Karpas-422 (cell line): ENCODE data around the gene FRRS1. TPM values are rescaled to one million over a fixed set of nuclear protein-coding genes. Genes with fewer than 3 reads are reported as not detected.
A peak's percentile ranks its signal among the peaks of the same experiment; 100 is the strongest.

Source experiments
- DNase-seq: peaks from one replicate; pipeline ENCODE4 v3.0.0-alpha.2; 2015
- H2AFZ ChIP-seq: fragments of 200-600 bp; sonication (generic); 2 replicates; pipeline ENCODE4 v1.6.1; 2014; ENCODE audit warnings: antibody characterized with exemption, low read length, mixed read lengths
- H3K27ac ChIP-seq: fragments of 200-600 bp; sonication (generic); 2 replicates; pipeline ENCODE4 v1.5.1; 2014; ENCODE audit warnings: mild to moderate bottlenecking, low read length, moderate library complexity
- H3K27me3 ChIP-seq: fragments of 200-600 bp; sonication (generic); 2 replicates; pipeline ENCODE4 v1.6.1; 2014; ENCODE audit warnings: low read length, mixed read lengths
- H3K36me3 ChIP-seq: fragments of 200-600 bp; sonication (generic); 2 replicates; pipeline ENCODE4 v1.6.1; 2014; ENCODE audit warnings: low read length, mixed read lengths; ENCODE audit not compliant: insufficient read depth
- H3K4me1 ChIP-seq: fragments of 200-600 bp; sonication (generic); 2 replicates; pipeline ENCODE4 v1.6.1; 2014; ENCODE audit warnings: mild to moderate bottlenecking, low read length, mixed read lengths
- H3K4me2 ChIP-seq: fragments of 200-600 bp; sonication (generic); 2 replicates; pipeline ENCODE4 v1.6.1; 2014; ENCODE audit warnings: low read length, low read depth, mild to moderate bottlenecking; ENCODE audit not compliant: poor library complexity, severe bottlenecking
- H3K4me3 ChIP-seq: fragments of 200-600 bp; sonication (generic); 2 replicates; pipeline ENCODE4 v1.5.1; 2014; ENCODE audit warnings: mild to moderate bottlenecking, antibody characterized with exemption, low read length, mixed read lengths
- H3K79me2 ChIP-seq: fragments of 200-600 bp; sonication (generic); 2 replicates; pipeline ENCODE4 v1.6.1; 2014; ENCODE audit warnings: mild to moderate bottlenecking, low read length, mixed read lengths
- H3K9ac ChIP-seq: fragments of 200-600 bp; sonication (generic); 2 replicates; pipeline ENCODE4 v1.6.0; 2014; ENCODE audit warnings: low read length
- H3K9me2 ChIP-seq: fragments of 200-600 bp; sonication (generic), shearing (Covaris generic); replicated peaks from 2 replicates; pipeline ENCODE4 v1.6.0; 2014; ENCODE audit warnings: mild to moderate bottlenecking, low read length, moderate library complexity; ENCODE audit not compliant: insufficient read depth
- H3K9me3 ChIP-seq: fragments of 300-700, 200-600 bp; sonication (generic); 2 replicates; pipeline ENCODE4 v1.6.1; 2014; ENCODE audit warnings: low read length, mixed read lengths
- H4K20me1 ChIP-seq: fragments of 200-600 bp; sonication (generic); 2 replicates; pipeline ENCODE4 v1.6.1; 2014; ENCODE audit warnings: mild to moderate bottlenecking, antibody characterized with exemption, low read length, low read depth; ENCODE audit not compliant: insufficient read depth
- total RNA-seq: library from RNA; depleted of rRNA; stranded (reverse); fragments of >200 nt; shearing (Covaris generic); gene quantifications from 2 replicates; pipeline ENCODE4 v1.2.3, GENCODE V29; 2014; ENCODE audit warnings: low replicate concordance

Gene FRRS1
- total RNA-seq, 1 experiment from 2014 or later = 47.1 TPM

DNA sequence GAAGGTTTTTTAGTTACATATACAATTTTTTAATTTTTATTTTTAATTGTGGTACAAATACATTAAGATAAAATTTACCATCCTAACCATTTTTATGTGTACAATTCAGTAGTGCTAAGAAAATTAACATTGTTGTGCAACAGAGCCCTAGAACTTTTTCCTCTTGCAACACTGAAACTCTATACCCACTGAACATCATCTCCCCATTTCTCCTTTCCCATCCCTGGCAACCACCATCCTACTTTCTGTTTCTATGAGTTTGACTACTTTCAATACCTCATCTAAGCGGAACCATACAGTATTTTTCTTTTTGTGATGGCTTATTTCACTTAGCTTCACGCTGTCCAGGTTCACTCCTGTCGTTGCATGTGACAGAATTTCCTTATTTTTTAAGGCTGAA is 66.4 kb downstream of the FRRS1 start:
- Histone ChIP-seq H3K27ac (no peak overlapping the region), H3K27me3 (no peaks in the 10 kb centered on the region), H3K36me3 (peaks cover 7% of the 10 kb centered on the region; the same call in 1 of the 2 replicates), H3K9ac (no peak overlapping the region), H4K20me1 (no peaks in the 10 kb centered on the region), H3K4me1 (no peaks in the 10 kb centered on the region), H3K79me2 (no peaks in the 10 kb centered on the region), H2AFZ (no peak overlapping the region), H3K4me2 (no peak overlapping the region), H3K4me3 (no peak overlapping the region), H3K9me2 (no peaks in the 10 kb centered on the region), H3K9me3 (no peaks in the 10 kb centered on the region)
- DNase-seq = no peak

- Histone ChIP-seq H2AFZ (no peak overlapping the region), H3K4me3 (no peak overlapping the region), H3K27ac (no peak overlapping the region), H3K4me1 (no peaks in the 10 kb centered on the region), H3K36me3 (no peaks in the 10 kb centered on the region), H3K9me3 (no peaks in the 10 kb centered on the region), H3K27me3 (no peaks in the 10 kb centered on the region), H3K79me2 (no peaks in the 10 kb centered on the region), H3K4me2 (no peak overlapping the region), H3K9me2 (no peaks in the 10 kb centered on the region), H4K20me1 (no peaks in the 10 kb centered on the region), H3K9ac (no peak overlapping the region)
- DNase-seq = no peak
These were observed 68.9 kb downstream of the FRRS1 start for GRCh38 chr1:99697580-99697979.

DNA sequence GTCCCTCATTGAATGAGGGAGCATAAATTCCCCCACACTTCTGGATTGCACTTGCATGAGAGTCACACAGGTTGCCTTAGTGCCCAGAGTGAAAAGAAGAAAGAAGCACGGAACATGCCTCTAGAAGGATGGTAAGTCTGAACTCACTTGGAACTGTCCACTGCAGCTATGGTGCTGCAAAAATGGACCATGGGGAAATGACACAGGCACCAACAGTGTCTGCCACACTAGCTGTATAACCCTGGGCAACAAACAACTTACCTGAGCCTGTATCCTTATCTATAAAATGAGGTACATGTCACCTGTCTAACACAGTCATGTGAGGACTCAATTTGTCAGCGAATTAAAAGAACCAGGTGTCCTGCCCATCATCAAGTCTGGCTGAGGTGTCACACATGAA is 69.8 kb downstream of the FRRS1 start:
- H3K4me1 ChIP-seq = no peaks in the 10 kb centered on the region
- H3K4me3 ChIP-seq = no peak overlapping the region
- H3K27me3 ChIP-seq = no peaks in the 10 kb centered on the region
- H4K20me1 ChIP-seq = no peaks in the 10 kb centered on the region
- no peak overlapping the region for H2AFZ ChIP-seq
- no peak overlapping the region for H3K9ac ChIP-seq
- H3K36me3 ChIP-seq = no peaks in the 10 kb centered on the region
- DNase-seq = no peak
- no peak overlapping the region for H3K27ac ChIP-seq
- H3K79me2 ChIP-seq = no peaks in the 10 kb centered on the region
- no peak overlapping the region for H3K4me2 ChIP-seq
- no peaks in the 10 kb centered on the region for H3K9me3 ChIP-seq
- no peaks in the 10 kb centered on the region for H3K9me2 ChIP-seq

GRCh38 chr1:99691175-99691574 is 75.3 kb downstream of the FRRS1 start:
- Histone ChIP-seq H3K4me3 (no peak overlapping the region), H4K20me1 (no peaks in the 10 kb centered on the region), H2AFZ (no peak overlapping the region), H3K9ac (no peak overlapping the region), H3K27ac (no peak overlapping the region), H3K9me2 (no peaks in the 10 kb centered on the region), H3K36me3 (no peaks in the 10 kb centered on the region), H3K79me2 (no peaks in the 10 kb centered on the region), H3K27me3 (no peaks in the 10 kb centered on the region), H3K4me2 (no peak overlapping the region), H3K4me1 (no peaks in the 10 kb centered on the region), H3K9me3 (no peaks in the 10 kb centered on the region)
- DNase-seq = no peak

DNA sequence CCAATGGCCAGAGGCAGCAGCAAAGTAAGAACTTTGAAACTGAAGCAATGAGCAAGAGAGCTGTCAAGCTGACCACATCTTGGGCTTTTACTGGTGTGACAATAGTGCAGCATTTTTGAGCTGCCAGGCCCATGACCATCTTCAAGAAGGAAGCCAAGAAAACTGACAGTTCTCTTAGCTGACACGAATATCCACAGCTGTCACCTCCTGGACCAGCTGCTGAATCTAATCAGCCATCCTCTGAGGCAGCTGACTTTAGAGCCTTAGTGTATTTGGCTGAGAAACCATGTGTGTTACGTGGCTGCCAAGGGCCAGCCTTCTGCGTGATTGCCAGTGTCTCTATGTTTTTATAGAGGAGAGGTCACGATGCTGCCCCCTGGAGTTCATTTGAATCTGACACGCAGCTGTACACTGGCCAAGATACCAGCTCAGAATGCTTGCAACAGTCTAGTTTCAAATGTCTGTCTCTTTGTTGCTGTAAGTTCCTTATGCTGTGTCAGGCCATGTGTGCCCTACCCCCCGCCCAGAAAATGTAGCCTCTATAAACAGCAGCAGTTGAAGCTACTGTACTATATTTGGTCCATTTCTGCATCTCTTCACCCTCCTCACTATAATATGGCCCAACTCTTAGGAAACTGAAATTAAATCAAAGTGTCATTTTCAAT is 80.8 kb downstream of the FRRS1 start:
- DNase-seq = peak; percentile 87
- H3K79me2 ChIP-seq = no peaks in the 10 kb centered on the region
- no peaks in the 10 kb centered on the region for H3K9me3 ChIP-seq
- H3K36me3 ChIP-seq = no peaks in the 10 kb centered on the region
- no peaks in the 10 kb centered on the region for H3K9me2 ChIP-seq
- no peak overlapping the region; the same call in 1 of the 2 replicates for H2AFZ ChIP-seq
- no peaks in the 10 kb centered on the region for H3K27me3 ChIP-seq
- H3K9ac ChIP-seq = no peak overlapping the region
- H4K20me1 ChIP-seq = no peaks in the 10 kb centered on the region
- no peak overlapping the region for H3K4me3 ChIP-seq
- H3K4me1 ChIP-seq = peaks cover 2% of the 10 kb centered on the region; the same call in 1 of the 2 replicates
- H3K27ac ChIP-seq = no peak overlapping the region
- H3K4me2 ChIP-seq = no peak overlapping the region

- no peak overlapping the region for H3K9ac ChIP-seq
- no peak overlapping the region for H3K4me3 ChIP-seq
These were observed 84.1 kb downstream of the FRRS1 start for GRCh38 chr1:99682291-99682751.

DNA sequence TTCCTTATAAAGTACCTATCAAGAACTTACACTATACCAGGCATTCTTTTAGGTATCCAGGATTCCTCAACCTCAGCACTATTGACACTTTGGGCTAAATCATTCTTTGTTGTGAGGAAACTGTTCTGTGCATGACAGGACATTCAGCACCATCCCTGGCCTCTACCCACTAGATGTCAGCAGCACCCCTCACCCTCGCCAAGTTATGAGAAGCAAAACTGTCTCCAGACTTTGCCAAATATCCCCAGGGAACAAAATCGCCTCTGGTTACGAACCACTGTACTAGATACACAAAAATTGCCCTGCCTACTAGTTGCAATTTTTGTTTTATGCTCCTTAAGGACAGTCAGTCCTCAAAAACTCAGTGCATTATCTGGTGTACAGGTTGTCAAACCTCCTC is 84.9 kb downstream of the FRRS1 start:
- Histone ChIP-seq H3K4me3 (no peak overlapping the region), H4K20me1 (no peaks in the 10 kb centered on the region), H3K9me2 (no peaks in the 10 kb centered on the region), H3K9me3 (no peaks in the 10 kb centered on the region), H3K27ac (no peak overlapping the region), H3K4me1 (peaks cover 2% of the 10 kb centered on the region; the same call in 1 of the 2 replicates), H3K36me3 (no peaks in the 10 kb centered on the region), H3K27me3 (no peaks in the 10 kb centered on the region), H3K79me2 (no peaks in the 10 kb centered on the region), H2AFZ (no peak overlapping the region), H3K4me2 (no peak overlapping the region), H3K9ac (no peak overlapping the region)
- DNase-seq = no peak

More at GRCh38 chr1:99682291-99682751, 84.1 kb downstream of the FRRS1 start:
- Histone ChIP-seq H3K36me3 (no peaks in the 10 kb centered on the region), H3K9me3 (no peaks in the 10 kb centered on the region), H3K4me1 (peaks cover 2% of the 10 kb centered on the region; the same call in 1 of the 2 replicates), H3K27ac (no peak overlapping the region), H2AFZ (no peak overlapping the region), H3K9me2 (no peaks in the 10 kb centered on the region), H3K4me2 (no peak overlapping the region), H4K20me1 (no peaks in the 10 kb centered on the region), H3K27me3 (no peaks in the 10 kb centered on the region), H3K79me2 (no peaks in the 10 kb centered on the region)
- DNase-seq = no peak

- Histone ChIP-seq H3K36me3 (no peaks in the 10 kb centered on the region), H3K9me2 (no peaks in the 10 kb centered on the region), H3K9me3 (no peaks in the 10 kb centered on the region), H4K20me1 (no peaks in the 10 kb centered on the region), H3K27ac (no peak overlapping the region), H3K4me3 (no peak overlapping the region), H3K4me1 (peaks cover 5% of the 10 kb centered on the region; the same call in 1 of the 2 replicates), H3K4me2 (no peak overlapping the region), H3K27me3 (no peaks in the 10 kb centered on the region), H3K9ac (no peak overlapping the region), H3K79me2 (no peaks in the 10 kb centered on the region), H2AFZ (no peak overlapping the region)
- no peak for DNase-seq
These were observed 86.2 kb downstream of the FRRS1 start for GRCh38 chr1:99680270-99680669.
